ENCODE data around the gene BEST2.

The BEST2 gene

GRCh38 chr19:12800923-12801465 is 49.4 kb downstream of the BEST2 start:
- H4K20me1 ChIP-seq (ENCODE audit: insufficient read depth, low read length) = no peaks in the 10 kb centered on the region
- no peaks in the 10 kb centered on the region for H3K27me3 ChIP-seq (replicated peaks; ENCODE audit: insufficient read depth, low read length)
- no peaks in the 10 kb centered on the region; the same call in 1 of the 2 replicates for H3K36me3 ChIP-seq (replicated peaks; ENCODE audit: insufficient read depth, low read length)
- peak overlapping the region; percentile 85 for H3K9ac ChIP-seq (ENCODE audit: low read length)
- peak; percentile 16 for DNase-seq
- no peaks in the 10 kb centered on the region for H3K9me2 ChIP-seq (replicated peaks; ENCODE audit: insufficient read depth, low read length)
- no peak for TF ChIP-seq EZH2 (optimal IDR thresholded peaks at IDR 0.05; ENCODE audit: low read depth, low read length)
- peak; percentile 17; the same call in 1 of the 2 replicates for TF ChIP-seq CTCF (IDR thresholded peaks at IDR 0.05; ENCODE audit: low read length)
- no peak for TF ChIP-seq EZH2phosphoT487 (IDR thresholded peaks at IDR 0.05; ENCODE audit: low read length)
- H2AFZ ChIP-seq (ENCODE audit: low read length) = peak overlapping the region; percentile 76
- H3K79me2 ChIP-seq (ENCODE audit: low read length) = peaks cover 15% of the 10 kb centered on the region
- H3K27ac ChIP-seq (ENCODE audit: low read length) = no peak overlapping the region
- H3K4me3 ChIP-seq (ENCODE audit: low read length) = peak overlapping the region; percentile 97
- no peaks in the 10 kb centered on the region for H3F3A ChIP-seq (ENCODE audit: insufficient read depth, low read length)
- H3K4me2 ChIP-seq (ENCODE audit: low read depth, low read length) = peak overlapping the region; percentile 98
- no peaks in the 10 kb centered on the region for H3K9me3 ChIP-seq (replicated peaks; ENCODE audit: insufficient read depth, low read length)
- peaks cover 14% of the 10 kb centered on the region for H3K4me1 ChIP-seq (ENCODE audit: low read length)

- peaks cover 15% of the 10 kb centered on the region for H3K79me2 ChIP-seq (ENCODE audit: low read length)
- H3K27ac ChIP-seq (ENCODE audit: low read length) = no peak within 1 kb of the TSS
- peak within 1 kb of the TSS; percentile 86 for H2AFZ ChIP-seq (ENCODE audit: low read length)
- peaks cover 12% of the 10 kb centered on the region for H3K4me1 ChIP-seq (ENCODE audit: low read length)
- DNase-seq = peak; percentile 88
- H4K20me1 ChIP-seq (ENCODE audit: insufficient read depth, low read length) = no peaks in the 10 kb centered on the region
- H3K4me2 ChIP-seq (ENCODE audit: low read depth, low read length) = peak within 1 kb of the TSS; percentile 98
- H3K27me3 ChIP-seq (replicated peaks; ENCODE audit: insufficient read depth, low read length) = no peaks in the 10 kb centered on the region
- H3K4me3 ChIP-seq (ENCODE audit: low read length) = peak within 1 kb of the TSS; percentile 97
- no peaks in the 10 kb centered on the region for H3K9me2 ChIP-seq (replicated peaks; ENCODE audit: insufficient read depth, low read length)
- H3F3A ChIP-seq (ENCODE audit: insufficient read depth, low read length) = no peaks in the 10 kb centered on the region
- H3K9me3 ChIP-seq (replicated peaks; ENCODE audit: insufficient read depth, low read length) = no peaks in the 10 kb centered on the region
- no peaks in the 10 kb centered on the region; the same call in 1 of the 2 replicates for H3K36me3 ChIP-seq (replicated peaks; ENCODE audit: insufficient read depth, low read length)
- TF ChIP-seq EZH2 (optimal IDR thresholded peaks at IDR 0.05; ENCODE audit: low read depth, low read length) (no peak), CTCF (IDR thresholded peaks at IDR 0.05; ENCODE audit: low read length) (no peak), EZH2phosphoT487 (IDR thresholded peaks at IDR 0.05; ENCODE audit: low read length) (no peak)
- peak within 1 kb of the TSS; percentile 85 for H3K9ac ChIP-seq (ENCODE audit: low read length)
These were observed 50.1 kb downstream of the BEST2 start, which contains the start of the genes PRDX2 and THSD8 for GRCh38 chr19:12801466-12802266. Gene PRDX2 (minus strand): TSS chr19:12801800. CDS start chr19:12801261, 539 bp downstream. Gene THSD8 (plus strand): TSS chr19:12802069. CDS start chr19:12802072, 3 bp downstream.

GRCh38 chr19:12802267-12803106 is 50.9 kb downstream of the BEST2 start:
- DNase-seq = no peak
- Histone ChIP-seq H3K4me3 (ENCODE audit: low read length) (peak overlapping the region; percentile 97), H3K36me3 (replicated peaks; ENCODE audit: insufficient read depth, low read length) (no peaks in the 10 kb centered on the region; the same call in 1 of the 2 replicates), H4K20me1 (ENCODE audit: insufficient read depth, low read length) (no peaks in the 10 kb centered on the region), H2AFZ (ENCODE audit: low read length) (peak overlapping the region; percentile 86), H3K27me3 (replicated peaks; ENCODE audit: insufficient read depth, low read length) (no peaks in the 10 kb centered on the region), H3K4me1 (ENCODE audit: low read length) (peaks cover 14% of the 10 kb centered on the region), H3K4me2 (ENCODE audit: low read depth, low read length) (peak overlapping the region; percentile 98), H3K9ac (ENCODE audit: low read length) (peak overlapping the region; percentile 85; the same call in 1 of the 2 replicates), H3K27ac (ENCODE audit: low read length) (no peak overlapping the region), H3K79me2 (ENCODE audit: low read length) (peaks cover 21% of the 10 kb centered on the region), H3K9me3 (replicated peaks; ENCODE audit: insufficient read depth, low read length) (no peaks in the 10 kb centered on the region), H3F3A (ENCODE audit: insufficient read depth, low read length) (no peaks in the 10 kb centered on the region), H3K9me2 (replicated peaks; ENCODE audit: insufficient read depth, low read length) (no peaks in the 10 kb centered on the region)
- TF ChIP-seq EZH2phosphoT487 (IDR thresholded peaks at IDR 0.05; ENCODE audit: low read length) (no peak), EZH2 (optimal IDR thresholded peaks at IDR 0.05; ENCODE audit: low read depth, low read length) (no peak), CTCF (IDR thresholded peaks at IDR 0.05; ENCODE audit: low read length) (no peak)

Data from MM.1S (cell line).